ENCODE data around the gene FMNL2.

FMNL2 gene

DNA sequence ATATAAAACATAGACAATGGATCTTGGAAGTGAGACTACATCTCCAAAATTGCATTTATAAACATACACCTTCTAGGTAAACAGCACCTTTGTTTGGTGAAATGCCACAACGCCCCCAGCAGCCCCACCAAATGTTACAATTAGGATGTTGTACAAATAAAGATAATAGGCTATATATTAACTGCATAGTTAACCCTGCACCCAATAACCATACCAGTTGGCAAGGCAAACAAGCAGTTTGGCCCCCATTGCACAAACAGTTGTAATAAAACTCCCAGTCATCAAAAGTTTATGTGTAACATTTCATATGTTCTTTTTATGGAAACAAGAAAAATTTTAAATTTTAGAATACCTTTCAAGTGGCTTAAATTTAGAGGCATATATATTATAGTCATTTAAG is 315.0 kb downstream of the FMNL2 start:
- no peak for TF ChIP-seq TAF1 (IDR thresholded peaks at IDR 0.05; ENCODE audit: low read depth, low read length)
- no peak for TF ChIP-seq POLR2AphosphoS5 (IDR thresholded peaks at IDR 0.05; ENCODE audit: low read depth, low read length)
- TF ChIP-seq PAX5 (IDR thresholded peaks at IDR 0.05; ENCODE audit: insufficient read depth, low read length, severe bottlenecking): no peak
- TF ChIP-seq SPI1 (IDR thresholded peaks at IDR 0.05; ENCODE audit: low read depth, low read length): no peak
- TF ChIP-seq POLR2A (IDR thresholded peaks at IDR 0.05; ENCODE audit: low read depth, low read length): no peak
- TF ChIP-seq POU2F2 (IDR thresholded peaks at IDR 0.05; ENCODE audit: low read depth, low read length): no peak
- DNase-seq (ENCODE audit: insufficient read length, low spot score) (no peak), FAIRE-seq (no peak)

DNA sequence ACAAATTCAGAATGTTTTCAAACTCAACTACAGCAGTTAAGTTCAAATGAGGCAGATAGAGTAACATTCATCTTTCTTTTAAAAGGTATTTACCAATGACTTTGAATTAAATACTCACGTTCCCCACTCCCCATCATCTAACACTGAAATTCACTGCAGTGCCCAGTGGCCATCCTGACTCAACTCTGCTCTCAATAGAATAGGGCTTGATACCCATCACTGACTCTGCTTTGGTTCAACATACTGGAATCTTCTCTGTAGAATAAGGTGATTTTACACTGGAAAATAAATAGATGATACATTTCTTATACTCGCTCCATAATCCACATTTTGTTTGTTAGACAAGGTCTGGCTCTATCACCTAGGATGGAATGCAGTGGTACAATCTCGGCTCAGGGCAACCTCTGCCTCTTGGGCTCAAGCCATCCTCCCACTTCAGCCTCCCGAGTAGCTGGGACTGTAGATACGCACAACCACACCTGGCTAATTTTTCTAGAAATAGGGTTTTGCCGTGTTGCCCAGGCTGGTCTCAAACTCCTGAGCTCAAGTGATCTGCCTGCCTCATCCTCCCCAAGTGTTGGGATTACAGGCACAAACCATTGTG is 315.9 kb downstream of the FMNL2 start:
- FAIRE-seq: peak; percentile 9
- no peak for TF ChIP-seq PAX5 (IDR thresholded peaks at IDR 0.05; ENCODE audit: insufficient read depth, low read length, severe bottlenecking)
- no peak for TF ChIP-seq SPI1 (IDR thresholded peaks at IDR 0.05; ENCODE audit: low read depth, low read length)
- peak; percentile 63; the same call in 1 of the 2 replicates for TF ChIP-seq POLR2AphosphoS5 (IDR thresholded peaks at IDR 0.05; ENCODE audit: low read depth, low read length)
- TF ChIP-seq POLR2A (IDR thresholded peaks at IDR 0.05; ENCODE audit: low read depth, low read length): 0 out of 2 replicates have a peak, but pooled peaks have one; percentile 20
- DNase-seq (ENCODE audit: insufficient read length, low spot score): no peak

- DNase-seq (ENCODE audit: insufficient read length, low spot score): no peak
- peak; percentile 66 for FAIRE-seq
- no peak for TF ChIP-seq POLR2A (IDR thresholded peaks at IDR 0.05; ENCODE audit: low read depth, low read length)
- TF ChIP-seq POU2F2 (IDR thresholded peaks at IDR 0.05; ENCODE audit: low read depth, low read length): no peak
- TF ChIP-seq SPI1 (IDR thresholded peaks at IDR 0.05; ENCODE audit: low read depth, low read length): no peak
- TF ChIP-seq POLR2AphosphoS5 (IDR thresholded peaks at IDR 0.05; ENCODE audit: low read depth, low read length): 0 out of 2 replicates have a peak, but pooled peaks have one; percentile 44
- TF ChIP-seq PAX5 (IDR thresholded peaks at IDR 0.05; ENCODE audit: insufficient read depth, low read length, severe bottlenecking): no peak
- TF ChIP-seq TAF1 (IDR thresholded peaks at IDR 0.05; ENCODE audit: low read depth, low read length): no peak
These were observed 316.9 kb downstream of the FMNL2 start for GRCh38 chr2:152651834-152652233.

DNA sequence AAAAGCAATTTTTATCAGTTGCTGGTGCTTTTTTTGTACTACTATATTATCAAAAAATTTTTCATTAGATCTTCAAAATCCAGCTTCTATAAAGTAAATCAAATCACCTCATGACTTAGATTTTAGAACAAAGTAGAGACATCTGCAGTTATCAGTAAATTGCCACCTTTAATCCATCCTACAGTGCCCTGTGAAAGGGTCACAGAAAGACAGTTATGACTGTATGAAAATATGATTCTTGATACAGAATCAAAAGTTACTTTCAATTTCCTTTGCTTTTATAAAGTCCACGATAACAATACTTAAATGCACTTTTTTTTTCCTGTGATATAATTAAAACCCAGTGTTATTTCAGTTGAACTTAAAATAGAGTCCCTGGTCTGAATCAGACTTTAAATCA is 320.9 kb downstream of the FMNL2 start:
- DNase-seq (ENCODE audit: insufficient read length, low spot score): no peak
- FAIRE-seq: no peak

DNA sequence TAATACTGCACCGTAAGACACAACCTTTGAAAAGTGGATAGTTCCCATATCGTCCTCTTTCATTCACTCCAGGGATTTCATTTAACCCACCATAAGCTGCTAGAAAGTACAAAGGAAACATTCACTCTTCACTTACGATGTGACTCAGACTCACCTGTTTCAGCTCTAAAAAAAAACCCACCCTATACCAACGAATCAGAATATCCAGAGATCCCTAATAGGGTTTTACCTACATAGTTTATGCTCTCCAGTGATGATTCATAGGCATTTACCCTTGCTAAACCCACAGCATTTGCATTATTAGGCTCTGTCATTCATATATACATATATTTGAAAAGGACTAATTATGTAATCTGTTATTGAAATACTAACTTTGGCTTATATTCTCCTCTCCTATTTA is 322.1 kb downstream of the FMNL2 start:
- DNase-seq (ENCODE audit: insufficient read length, low spot score) (no peak), FAIRE-seq (no peak)
- TF ChIP-seq POU2F2 (IDR thresholded peaks at IDR 0.05; ENCODE audit: low read depth, low read length) (no peak; the same call in 1 of the 2 replicates), POLR2A (IDR thresholded peaks at IDR 0.05; ENCODE audit: low read depth, low read length) (no peak), POLR2AphosphoS5 (IDR thresholded peaks at IDR 0.05; ENCODE audit: low read depth, low read length) (no peak), PAX5 (IDR thresholded peaks at IDR 0.05; ENCODE audit: insufficient read depth, low read length, severe bottlenecking) (no peak), SPI1 (IDR thresholded peaks at IDR 0.05; ENCODE audit: low read depth, low read length) (no peak), TAF1 (IDR thresholded peaks at IDR 0.05; ENCODE audit: low read depth, low read length) (no peak)

More for the DNA sequence above, 320.9 kb downstream of the FMNL2 start:
- TF ChIP-seq POU2F2 (IDR thresholded peaks at IDR 0.05; ENCODE audit: low read depth, low read length) (no peak), SPI1 (IDR thresholded peaks at IDR 0.05; ENCODE audit: low read depth, low read length) (no peak), PAX5 (IDR thresholded peaks at IDR 0.05; ENCODE audit: insufficient read depth, low read length, severe bottlenecking) (no peak), POLR2A (IDR thresholded peaks at IDR 0.05; ENCODE audit: low read depth, low read length) (no peak), POLR2AphosphoS5 (IDR thresholded peaks at IDR 0.05; ENCODE audit: low read depth, low read length) (no peak), TAF1 (IDR thresholded peaks at IDR 0.05; ENCODE audit: low read depth, low read length) (no peak)

GRCh38 chr2:152658221-152658620 is 323.2 kb downstream of the FMNL2 start:
- FAIRE-seq (no peak), DNase-seq (ENCODE audit: insufficient read length, low spot score) (no peak)
- no peak for TF ChIP-seq POLR2AphosphoS5 (IDR thresholded peaks at IDR 0.05; ENCODE audit: low read depth, low read length)

- DNase-seq (ENCODE audit: insufficient read length, low spot score) (no peak), FAIRE-seq (no peak)
- TF ChIP-seq PAX5 (IDR thresholded peaks at IDR 0.05; ENCODE audit: insufficient read depth, low read length, severe bottlenecking) (no peak), TAF1 (IDR thresholded peaks at IDR 0.05; ENCODE audit: low read depth, low read length) (no peak), SPI1 (IDR thresholded peaks at IDR 0.05; ENCODE audit: low read depth, low read length) (no peak), POLR2AphosphoS5 (IDR thresholded peaks at IDR 0.05; ENCODE audit: low read depth, low read length) (no peak), POU2F2 (IDR thresholded peaks at IDR 0.05; ENCODE audit: low read depth, low read length) (no peak), POLR2A (IDR thresholded peaks at IDR 0.05; ENCODE audit: low read depth, low read length) (no peak)
These were observed 326.1 kb downstream of the FMNL2 start for GRCh38 chr2:152661076-152661475.

DNA sequence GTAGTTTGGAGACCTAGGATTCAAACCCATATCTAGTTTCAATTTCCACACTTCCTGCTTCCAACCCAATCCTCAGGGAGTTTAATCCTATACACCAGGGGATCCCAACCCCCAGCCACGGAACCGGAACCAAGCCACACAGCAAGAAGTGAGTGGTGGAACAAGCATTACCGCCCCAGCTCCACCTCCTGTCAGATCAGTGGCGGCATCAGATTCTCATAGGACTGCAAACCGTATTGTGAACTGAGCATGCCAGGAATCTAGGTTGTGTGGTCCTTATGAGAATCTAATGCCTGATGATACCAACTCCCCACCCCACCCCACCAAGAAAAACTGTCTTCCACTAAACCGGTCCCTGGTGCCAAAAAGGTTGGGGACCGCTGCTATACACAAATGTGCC is 329.8 kb downstream of the FMNL2 start:
- DNase-seq (ENCODE audit: insufficient read length, low spot score) (no peak), FAIRE-seq (no peak)
- TF ChIP-seq TAF1 (IDR thresholded peaks at IDR 0.05; ENCODE audit: low read depth, low read length) (no peak), POLR2A (IDR thresholded peaks at IDR 0.05; ENCODE audit: low read depth, low read length) (no peak), POU2F2 (IDR thresholded peaks at IDR 0.05; ENCODE audit: low read depth, low read length) (no peak), POLR2AphosphoS5 (IDR thresholded peaks at IDR 0.05; ENCODE audit: low read depth, low read length) (no peak), PAX5 (IDR thresholded peaks at IDR 0.05; ENCODE audit: insufficient read depth, low read length, severe bottlenecking) (no peak), SPI1 (IDR thresholded peaks at IDR 0.05; ENCODE audit: low read depth, low read length) (no peak)

- no peak for TF ChIP-seq SPI1 (IDR thresholded peaks at IDR 0.05; ENCODE audit: low read depth, low read length)
- no peak for DNase-seq (ENCODE audit: insufficient read length, low spot score)
- no peak for FAIRE-seq
These were observed 339.4 kb downstream of the FMNL2 start for GRCh38 chr2:152674334-152674733.

DNA sequence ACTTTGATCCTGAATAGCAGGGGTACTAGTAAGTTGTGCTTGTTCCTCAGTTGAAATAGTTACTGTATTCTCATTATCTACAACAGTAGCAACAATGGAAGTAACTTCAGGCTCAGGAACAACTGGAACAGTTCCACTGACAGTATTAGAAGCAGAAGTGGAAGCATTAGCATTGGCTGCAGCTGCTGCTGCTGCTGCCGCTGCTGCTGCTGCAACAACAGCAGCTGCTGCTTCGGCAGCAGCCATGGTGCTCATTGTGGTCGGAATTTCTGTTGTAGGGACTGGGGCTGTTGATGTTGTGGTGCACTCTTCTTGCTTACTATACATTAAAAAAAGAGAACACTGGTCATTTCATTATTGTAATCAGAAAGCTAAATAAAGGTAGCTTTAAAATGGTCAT is 341.5 kb downstream of the FMNL2 start:
- no peak for FAIRE-seq
- no peak for DNase-seq (ENCODE audit: insufficient read length, low spot score)
- TF ChIP-seq PAX5 (IDR thresholded peaks at IDR 0.05; ENCODE audit: insufficient read depth, low read length, severe bottlenecking): no peak

GRCh38 chr2:152678808-152679207 is 343.8 kb downstream of the FMNL2 start:
- DNase-seq (ENCODE audit: insufficient read length, low spot score): no peak
- no peak for FAIRE-seq

More at GRCh38 chr2:152678808-152679207, 343.8 kb downstream of the FMNL2 start:
- TF ChIP-seq POLR2A (IDR thresholded peaks at IDR 0.05; ENCODE audit: low read depth, low read length): no peak
- no peak for TF ChIP-seq TAF1 (IDR thresholded peaks at IDR 0.05; ENCODE audit: low read depth, low read length)
- no peak for TF ChIP-seq POU2F2 (IDR thresholded peaks at IDR 0.05; ENCODE audit: low read depth, low read length)
- TF ChIP-seq PAX5 (IDR thresholded peaks at IDR 0.05; ENCODE audit: insufficient read depth, low read length, severe bottlenecking): no peak
- TF ChIP-seq POLR2AphosphoS5 (IDR thresholded peaks at IDR 0.05; ENCODE audit: low read depth, low read length): no peak
